Glutamatergic neuron (in vitro differentiated cells): ENCODE data around the gene PIK3C2G. TPM values are rescaled to one million over a fixed set of nuclear protein-coding genes. Genes with fewer than 3 reads are reported as not detected.

ENCODE experiments used
- DNase-seq: peaks from one replicate; pipeline ENCODE4 v3.0.0; 2022
- H3K27ac Mint-ChIP-seq: one replicate; pipeline ENCODE4 v1.8.0; 2020; ENCODE audit warnings: mild to moderate bottlenecking, mixed read lengths, inconsistent platforms; ENCODE audit not compliant: unreplicated experiment
- H3K27me3 Mint-ChIP-seq: one replicate; pipeline ENCODE4 v1.8.0; 2020; ENCODE audit warnings: mild to moderate bottlenecking, moderate library complexity, mixed read lengths, inconsistent platforms; ENCODE audit not compliant: unreplicated experiment
- H3K36me3 Mint-ChIP-seq: one replicate; pipeline ENCODE4 v1.8.0; 2020; ENCODE audit warnings: mild to moderate bottlenecking, mixed read lengths, inconsistent platforms; ENCODE audit not compliant: unreplicated experiment
- H3K4me1 Mint-ChIP-seq: one replicate; pipeline ENCODE4 v1.8.0; 2020; ENCODE audit warnings: mild to moderate bottlenecking, low read depth, mixed read lengths, inconsistent platforms; ENCODE audit not compliant: unreplicated experiment
- H3K4me3 Mint-ChIP-seq: one replicate; pipeline ENCODE4 v1.8.0; 2020; ENCODE audit warnings: mild to moderate bottlenecking, mixed read lengths, inconsistent platforms; ENCODE audit not compliant: unreplicated experiment
- H3K9me3 Mint-ChIP-seq: one replicate; pipeline ENCODE4 v1.8.0; 2020; ENCODE audit warnings: mild to moderate bottlenecking, moderate library complexity, mixed read lengths, inconsistent platforms; ENCODE audit not compliant: unreplicated experiment
- total RNA-seq: library from RNA; stranded (reverse); fragmentation: NEBNext Ultra II Directional; extraction: Animal tissue kit (Norgen Biotek cat#: 25700); gene quantifications from one replicate; pipeline ENCODE4 v1.2.1, GENCODE V29; 2021; ENCODE audit not compliant: unreplicated experiment
- TF ChIP-seq, protein P1 (sequence below): fragments of 200-600 bp; sonication (generic); IDR thresholded peaks from one replicate; pipeline ENCODE4 v1.5.0; 2021; ENCODE audit not compliant: partially characterized antibody, unreplicated experiment

PIK3C2G gene
- total RNA-seq, 1 donor from 2014 or later = not detected

DNA sequence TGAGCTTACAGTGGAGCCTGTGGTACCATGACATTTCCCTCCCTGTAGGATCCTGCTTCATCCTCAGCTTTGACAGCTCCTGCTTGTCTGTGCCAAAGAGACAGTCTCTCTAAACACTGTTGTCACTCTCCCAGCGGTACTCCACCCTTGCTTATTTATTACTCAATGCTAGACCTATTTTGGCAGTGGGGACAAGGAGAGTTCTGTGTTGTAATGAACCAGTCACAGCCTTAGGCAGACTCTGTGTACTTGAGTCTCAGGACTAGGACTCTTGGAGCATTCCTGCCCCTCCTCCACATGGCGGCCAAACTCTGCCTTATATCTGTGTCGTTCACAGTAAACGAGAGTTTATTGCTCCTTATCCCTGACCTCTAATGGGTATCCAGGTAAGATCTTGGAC lies 70.9 kb downstream of the PIK3C2G start:
- no peak for DNase-seq
- H3K4me1 Mint-ChIP-seq = peaks cover 2% of the 10 kb centered on the region
- no peaks in the 10 kb centered on the region for H3K27me3 Mint-ChIP-seq
- no peak overlapping the region for H3K27ac Mint-ChIP-seq
- no peaks in the 10 kb centered on the region for H3K9me3 Mint-ChIP-seq
- H3K36me3 Mint-ChIP-seq = no peaks in the 10 kb centered on the region
- TF ChIP-seq, protein P1, sequence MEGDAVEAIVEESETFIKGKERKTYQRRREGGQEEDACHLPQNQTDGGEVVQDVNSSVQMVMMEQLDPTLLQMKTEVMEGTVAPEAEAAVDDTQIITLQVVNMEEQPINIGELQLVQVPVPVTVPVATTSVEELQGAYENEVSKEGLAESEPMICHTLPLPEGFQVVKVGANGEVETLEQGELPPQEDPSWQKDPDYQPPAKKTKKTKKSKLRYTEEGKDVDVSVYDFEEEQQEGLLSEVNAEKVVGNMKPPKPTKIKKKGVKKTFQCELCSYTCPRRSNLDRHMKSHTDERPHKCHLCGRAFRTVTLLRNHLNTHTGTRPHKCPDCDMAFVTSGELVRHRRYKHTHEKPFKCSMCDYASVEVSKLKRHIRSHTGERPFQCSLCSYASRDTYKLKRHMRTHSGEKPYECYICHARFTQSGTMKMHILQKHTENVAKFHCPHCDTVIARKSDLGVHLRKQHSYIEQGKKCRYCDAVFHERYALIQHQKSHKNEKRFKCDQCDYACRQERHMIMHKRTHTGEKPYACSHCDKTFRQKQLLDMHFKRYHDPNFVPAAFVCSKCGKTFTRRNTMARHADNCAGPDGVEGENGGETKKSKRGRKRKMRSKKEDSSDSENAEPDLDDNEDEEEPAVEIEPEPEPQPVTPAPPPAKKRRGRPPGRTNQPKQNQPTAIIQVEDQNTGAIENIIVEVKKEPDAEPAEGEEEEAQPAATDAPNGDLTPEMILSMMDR = no peak
- no peak overlapping the region for H3K4me3 Mint-ChIP-seq

DNA sequence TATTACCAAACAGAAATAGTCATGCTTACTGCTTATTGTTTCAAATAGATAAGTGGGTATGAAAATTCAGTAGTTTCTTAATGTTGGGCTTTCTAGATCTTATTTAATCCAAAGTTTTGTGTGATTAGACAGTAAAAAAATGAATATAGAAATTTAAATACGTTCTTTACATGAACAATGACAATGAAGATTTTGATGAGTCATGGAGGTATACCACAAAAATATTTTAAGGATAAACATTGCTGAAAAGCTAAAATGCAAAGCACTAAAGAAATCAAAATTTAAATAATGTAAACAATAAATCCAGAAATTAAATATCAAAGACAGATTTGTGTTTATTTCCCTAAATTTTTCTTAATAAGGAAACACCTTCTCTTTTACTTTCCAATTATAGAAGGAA lies 78.3 kb downstream of the PIK3C2G start:
- Mint-ChIP-seq H3K4me1 (peaks cover 5% of the 10 kb centered on the region), H3K4me3 (no peak overlapping the region), H3K27ac (no peak overlapping the region), H3K27me3 (no peaks in the 10 kb centered on the region), H3K9me3 (no peaks in the 10 kb centered on the region), H3K36me3 (no peaks in the 10 kb centered on the region)
- TF ChIP-seq, protein P1 = no peak
- no peak for DNase-seq

DNA sequence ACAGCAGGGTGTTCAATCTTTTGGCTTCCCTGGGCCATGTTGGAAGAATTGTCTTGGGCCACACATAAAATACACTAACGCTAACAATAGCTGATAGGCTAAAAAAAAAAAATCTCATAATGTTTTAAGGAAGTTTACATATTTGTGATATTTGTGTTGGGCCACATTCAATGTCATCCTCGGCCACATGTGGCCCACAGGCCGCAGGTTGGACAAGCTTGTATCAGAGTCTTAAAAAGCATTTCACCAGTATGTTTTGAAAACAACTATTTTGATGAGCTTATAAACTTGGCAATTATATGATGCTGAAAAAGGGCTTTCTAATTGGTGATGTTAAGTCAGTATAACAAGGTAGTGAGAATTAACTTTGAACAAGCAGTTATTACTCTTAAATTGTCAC lies 78.9 kb downstream of the PIK3C2G start:
- DNase-seq = no peak
- Mint-ChIP-seq H3K36me3 (no peaks in the 10 kb centered on the region), H3K27ac (no peak overlapping the region), H3K27me3 (no peaks in the 10 kb centered on the region), H3K9me3 (no peaks in the 10 kb centered on the region), H3K4me3 (no peak overlapping the region), H3K4me1 (peaks cover 7% of the 10 kb centered on the region)
- TF ChIP-seq, protein P1 = no peak

DNA sequence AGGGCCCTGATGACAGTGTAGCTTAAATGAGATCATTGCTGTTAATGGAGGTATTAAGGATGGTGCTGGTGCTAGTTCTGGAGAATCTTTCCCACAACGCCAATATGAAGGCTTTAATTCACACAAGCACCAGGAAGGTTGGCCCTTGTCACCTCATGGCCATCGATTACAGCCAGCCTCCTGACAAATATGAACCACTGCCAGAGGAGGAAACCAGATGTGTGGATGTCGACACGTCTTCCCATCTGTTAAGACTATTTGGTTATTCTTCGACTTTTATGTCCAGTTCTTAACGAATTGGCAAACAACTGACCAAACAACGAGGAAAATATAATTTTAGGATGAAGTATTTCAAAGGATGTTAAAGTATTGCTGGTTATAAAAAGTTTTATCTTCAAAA lies 79.5 kb downstream of the PIK3C2G start:
- DNase-seq = no peak
- Mint-ChIP-seq H3K9me3 (no peaks in the 10 kb centered on the region), H3K36me3 (no peaks in the 10 kb centered on the region), H3K4me1 (peaks cover 7% of the 10 kb centered on the region), H3K4me3 (no peak overlapping the region), H3K27me3 (no peaks in the 10 kb centered on the region), H3K27ac (no peak overlapping the region)
- TF ChIP-seq, protein P1 = no peak

DNA sequence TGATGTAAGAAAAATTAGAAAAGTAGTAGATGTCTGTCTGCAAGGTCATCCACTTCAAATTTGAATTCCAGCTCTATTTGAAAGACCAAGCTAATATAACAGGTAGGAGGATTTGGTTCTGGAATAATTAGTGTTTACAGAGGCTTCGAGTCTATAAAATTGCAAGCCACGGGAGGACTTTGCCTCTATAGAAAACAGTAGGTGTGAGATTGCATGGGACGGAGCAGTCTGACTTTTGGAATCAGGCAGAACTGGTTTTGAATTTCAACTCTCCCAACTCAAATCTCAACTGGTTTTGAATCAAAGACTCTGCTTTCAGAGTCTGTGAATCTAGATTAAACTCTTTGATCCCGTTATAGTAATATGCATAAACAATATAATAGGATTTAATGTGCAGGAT lies 82.4 kb downstream of the PIK3C2G start:
- Mint-ChIP-seq H3K27me3 (no peaks in the 10 kb centered on the region), H3K36me3 (no peaks in the 10 kb centered on the region), H3K9me3 (no peaks in the 10 kb centered on the region), H3K4me1 (peaks cover 9% of the 10 kb centered on the region), H3K4me3 (no peak overlapping the region), H3K27ac (no peak overlapping the region)
- TF ChIP-seq, protein P1 = no peak
- DNase-seq = no peak
